Left ventricle myocardium inferior (tissue), 1 donor: ENCODE data around the gene UCK1. TPM values are rescaled to one million over a fixed set of nuclear protein-coding genes. Genes with fewer than 3 reads are reported as not detected.

Source experiments
- DNase-seq: peaks from one replicate; pipeline ENCODE4 v3.0.0-alpha.2; 2020
- H3K27ac ChIP-seq: fragments of 200-600 bp; replicated peaks from 2 replicates; pipeline ENCODE4 v1.8.0; 2021
- H3K27me3 ChIP-seq: fragments of 200-600 bp; 2 replicates; pipeline ENCODE4 v1.8.0; 2021; ENCODE audit warnings: low read depth
- H3K36me3 ChIP-seq: fragments of 200-600 bp; 2 replicates; pipeline ENCODE4 v1.8.0; 2021
- H3K4me1 ChIP-seq: fragments of 200-600 bp; 2 replicates; pipeline ENCODE4 v1.8.0; 2021
- H3K4me3 ChIP-seq: fragments of 200-600 bp; 2 replicates; pipeline ENCODE4 v1.8.0; 2021; ENCODE audit warnings: mild to moderate bottlenecking, moderate library complexity
- H3K9me3 ChIP-seq: fragments of 200-600 bp; replicated peaks from 2 replicates; pipeline ENCODE4 v1.8.0; 2021
- CTCF ChIP-seq: fragments of 200-600 bp; IDR thresholded peaks from 2 replicates; pipeline ENCODE4 v1.8.0; 2021; ENCODE audit warnings: antibody characterized with exemption, mild to moderate bottlenecking, borderline replicate concordance
- intact Hi-C: fragments of 100-400 bp; cut with micrococcal nuclease; formaldehyde crosslinking; loops from one replicate; pipeline ENCODE4 v1.11.0; 2022
- total RNA-seq: library from RNA; stranded (reverse); fragmentation: NEBNext Ultra II Directional; extraction: Animal tissue kit (Norgen Biotek cat#: 25700); gene quantifications from one replicate; pipeline ENCODE4 v1.2.1, GENCODE V29; 2021
- donor health status: DM: no; HTN: yes; CAD: no; lungs with severe emphysema.

UCK1 gene
- total RNA-seq, 1 donor from 2014 or later = 23.0 TPM

- Histone ChIP-seq H3K4me3 (no peak overlapping the region), H3K36me3 (peaks cover 99% of the 10 kb centered on the region), H3K9me3 (peaks cover 11% of the 10 kb centered on the region), H3K27ac (peak overlapping the region; percentile 84), H3K4me1 (peaks cover 45% of the 10 kb centered on the region), H3K27me3 (no peaks in the 10 kb centered on the region)
- DNase-seq = no peak
- TF ChIP-seq CTCF = peak; percentile 64
- intact Hi-C loops = loop anchor here (10.0 kb wide), 1 partner anchor 111 kb away; no protein-coding TSS in a partner anchor
Observed at GRCh38 chr9:131475956-131476776, 54.9 kb downstream of the UCK1 start.

- DNase-seq = no peak
- Histone ChIP-seq H3K27me3 (no peaks in the 10 kb centered on the region), H3K9me3 (peaks cover 11% of the 10 kb centered on the region), H3K4me1 (peaks cover 39% of the 10 kb centered on the region), H3K27ac (peak overlapping the region; percentile 84), H3K4me3 (no peak overlapping the region), H3K36me3 (peaks cover 100% of the 10 kb centered on the region)
- no peak for TF ChIP-seq CTCF
- intact Hi-C loops = loop anchor here (10.0 kb wide), 1 partner anchor 111 kb away; no protein-coding TSS in a partner anchor
Observed at GRCh38 chr9:131475111-131475955, 55.7 kb downstream of the UCK1 start.

GRCh38 chr9:131474711-131475110 is 56.4 kb downstream of the UCK1 start:
- intact Hi-C loops = loop anchor here (10.0 kb wide), 1 partner anchor 110 kb away; no protein-coding TSS in a partner anchor

GRCh38 chr9:131473891-131474290 is 57.2 kb downstream of the UCK1 start:
- H3K27me3 ChIP-seq = no peaks in the 10 kb centered on the region
- peaks cover 11% of the 10 kb centered on the region for H3K9me3 ChIP-seq
- H3K27ac ChIP-seq = no peak overlapping the region
- TF ChIP-seq CTCF = no peak
- no peak for DNase-seq
- intact Hi-C loops = loop anchor here (10.0 kb wide), 1 partner anchor 109 kb away; no protein-coding TSS in a partner anchor
- no peak overlapping the region for H3K4me3 ChIP-seq
- H3K4me1 ChIP-seq = peaks cover 37% of the 10 kb centered on the region
- peaks cover 100% of the 10 kb centered on the region for H3K36me3 ChIP-seq

More at GRCh38 chr9:131474711-131475110, 56.4 kb downstream of the UCK1 start:
- H3K4me1 ChIP-seq = peaks cover 39% of the 10 kb centered on the region
- H3K27ac ChIP-seq = peak overlapping the region; percentile 84
- H3K9me3 ChIP-seq = peaks cover 11% of the 10 kb centered on the region
- H3K36me3 ChIP-seq = peaks cover 100% of the 10 kb centered on the region
- H3K4me3 ChIP-seq = no peak overlapping the region
- no peak for DNase-seq
- no peaks in the 10 kb centered on the region for H3K27me3 ChIP-seq
- no peak for TF ChIP-seq CTCF

Other genes with a start within 250 kb of the UCK1 start
- 120 TPM for gene PLPP7, start 241.5 kb downstream of the UCK1 start, total RNA-seq
- gene PRRC2B, start 137.2 kb downstream of the UCK1 start, total RNA-seq = 109 TPM
- 19.3 TPM for gene POMT1, start 28.3 kb downstream of the UCK1 start, total RNA-seq
- gene PRRT1B, start 14.3 kb upstream of the UCK1 start, total RNA-seq = not detected
- 95.9 TPM for gene RAPGEF1, start 208.8 kb upstream of the UCK1 start, total RNA-seq